Fibroblast of skin of scalp (primary cell): Measurements from ENCODE around the gene FOSL2. TPM values are rescaled to one million over a fixed set of nuclear protein-coding genes. Genes with fewer than 3 reads are reported as not detected.

Experiments used
- DNase-seq: peaks from one replicate; pipeline ENCODE4 v3.0.0-alpha.2; 2013
- polyA plus RNA-seq, 2 experiments: library from polyadenylated mRNA; unstranded; fragments of 120-200 nt; gene quantifications; one replicate each; pipeline ENCODE4 v1.2.1, GENCODE V29; 2013; ENCODE audit not compliant: insufficient read length in 2 of 2

Gene FOSL2
- polyA plus RNA-seq (2013, experiment 1 of 2; ENCODE audit: insufficient read length) = 128 TPM
- polyA plus RNA-seq (2013, experiment 2 of 2; ENCODE audit: insufficient read length) = 123 TPM

DNA sequence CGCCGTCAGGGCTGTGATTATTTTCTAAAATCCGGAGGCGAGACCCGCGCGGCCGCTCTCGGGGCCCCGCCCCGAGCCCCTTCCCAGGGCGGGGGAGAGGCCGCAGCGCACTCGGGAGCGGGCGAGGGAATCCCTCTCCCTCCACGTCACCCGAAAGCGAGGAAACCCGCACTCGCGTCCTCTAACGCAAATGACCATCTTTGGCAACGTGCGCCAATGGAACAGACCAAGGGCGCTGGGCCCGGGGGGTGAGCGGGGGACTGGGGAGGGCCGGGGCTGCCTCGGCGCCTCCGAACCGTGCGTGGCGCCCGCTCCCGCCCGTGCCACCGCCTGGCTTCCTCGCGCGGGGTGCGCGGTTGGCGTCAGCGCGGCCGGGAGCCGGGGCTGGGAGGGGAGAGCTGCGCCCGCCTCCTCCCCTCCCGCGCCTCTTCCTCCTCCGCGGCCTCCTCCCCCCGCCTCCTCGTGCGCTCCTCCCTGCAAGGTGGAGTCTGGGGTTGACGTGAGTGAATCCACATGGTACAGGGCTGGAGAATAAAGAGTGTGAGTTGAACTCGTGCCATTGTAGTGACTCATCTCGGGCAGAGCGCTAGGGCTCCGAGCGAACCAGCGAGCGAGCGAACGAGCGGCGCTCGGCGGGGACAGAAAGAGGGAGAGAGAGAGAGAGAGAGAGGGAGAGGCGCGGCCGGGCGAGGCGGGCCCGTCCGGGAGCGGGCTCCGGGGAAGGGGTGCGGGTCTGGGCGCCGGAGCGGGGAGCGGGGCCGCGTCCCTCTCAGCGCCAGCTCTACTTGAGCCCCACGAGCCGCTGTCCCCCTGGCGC, at the start of gene FOSL2:
FOSL2 (plus strand) TSS at position 562 of the 817 bp plus-strand sequence. CDS start 863 bp downstream, outside the sequence.
- peak; percentile 100 for DNase-seq

DNA sequence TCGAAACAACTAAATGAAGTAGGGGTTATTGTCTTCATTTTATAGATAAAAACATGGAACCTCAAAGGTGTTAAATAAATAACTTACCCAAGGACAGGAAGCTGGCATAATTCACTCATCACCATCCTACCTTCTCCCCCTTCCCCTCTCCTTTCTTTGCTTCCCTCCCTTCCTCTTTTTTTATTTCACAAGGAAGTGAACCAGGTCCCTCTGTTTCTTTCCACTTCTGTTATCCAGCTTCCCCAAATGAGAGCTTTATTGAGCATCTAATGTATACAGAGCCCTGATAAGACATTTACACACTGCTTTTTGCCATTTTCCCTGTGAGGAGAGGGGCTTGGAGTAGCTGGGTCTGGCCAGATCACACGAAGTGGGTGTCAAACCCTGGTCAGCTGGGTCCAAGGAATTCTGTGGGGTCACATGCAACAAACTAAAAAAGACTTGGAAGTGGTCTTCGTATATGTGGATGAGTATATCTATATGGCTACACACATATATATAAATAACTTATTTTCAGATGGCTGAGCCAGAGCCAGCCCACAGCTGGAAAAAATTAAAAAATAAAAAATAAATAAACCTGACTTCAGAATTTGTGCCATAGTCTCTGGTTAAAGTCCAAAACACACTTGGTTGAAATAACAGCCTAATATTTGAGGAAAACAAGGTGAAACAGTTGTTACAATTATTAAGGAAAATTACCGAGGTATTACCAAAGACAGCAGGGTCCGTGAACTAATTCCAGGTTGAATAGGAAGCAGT, 49.3 kb upstream of the FOSL2 start:
- DNase-seq = peak; percentile 44

DNA sequence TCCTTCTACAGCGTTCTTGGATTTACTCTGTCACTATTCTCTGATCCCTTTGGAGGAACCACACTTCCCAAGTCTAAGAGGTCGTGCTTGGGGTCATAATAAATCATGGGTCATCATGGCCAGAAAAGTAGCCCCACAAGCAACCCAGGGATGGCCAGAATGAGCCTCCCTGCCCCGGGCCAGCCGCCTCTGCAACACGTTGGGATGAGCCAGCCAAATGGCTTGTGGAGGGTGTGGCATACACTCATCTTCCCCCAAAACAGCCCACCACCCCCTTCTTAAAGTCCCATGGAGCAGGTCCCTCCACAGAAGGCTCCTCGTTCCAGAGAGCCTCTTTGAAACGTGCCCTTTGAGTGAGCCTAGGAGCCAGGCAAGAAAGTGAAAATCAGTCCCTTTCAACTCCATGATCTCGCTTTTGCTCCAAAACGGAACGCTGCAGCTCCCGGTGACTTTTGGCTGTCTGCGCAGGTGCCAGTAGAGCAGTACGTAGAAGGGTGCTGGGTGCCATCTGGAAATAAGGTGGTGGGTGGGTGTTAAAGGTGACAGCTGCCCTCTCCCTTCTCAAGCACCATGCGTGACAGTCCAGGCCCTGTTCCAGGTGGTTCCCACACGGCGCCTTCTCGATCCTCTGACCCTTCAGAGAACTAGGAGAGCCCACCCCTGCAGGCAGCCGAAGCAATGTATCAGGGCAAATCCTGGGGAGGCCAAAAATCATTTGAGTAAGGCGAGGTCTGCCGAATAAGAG, 48.5 kb upstream of the FOSL2 start:
- no peak for DNase-seq

DNA sequence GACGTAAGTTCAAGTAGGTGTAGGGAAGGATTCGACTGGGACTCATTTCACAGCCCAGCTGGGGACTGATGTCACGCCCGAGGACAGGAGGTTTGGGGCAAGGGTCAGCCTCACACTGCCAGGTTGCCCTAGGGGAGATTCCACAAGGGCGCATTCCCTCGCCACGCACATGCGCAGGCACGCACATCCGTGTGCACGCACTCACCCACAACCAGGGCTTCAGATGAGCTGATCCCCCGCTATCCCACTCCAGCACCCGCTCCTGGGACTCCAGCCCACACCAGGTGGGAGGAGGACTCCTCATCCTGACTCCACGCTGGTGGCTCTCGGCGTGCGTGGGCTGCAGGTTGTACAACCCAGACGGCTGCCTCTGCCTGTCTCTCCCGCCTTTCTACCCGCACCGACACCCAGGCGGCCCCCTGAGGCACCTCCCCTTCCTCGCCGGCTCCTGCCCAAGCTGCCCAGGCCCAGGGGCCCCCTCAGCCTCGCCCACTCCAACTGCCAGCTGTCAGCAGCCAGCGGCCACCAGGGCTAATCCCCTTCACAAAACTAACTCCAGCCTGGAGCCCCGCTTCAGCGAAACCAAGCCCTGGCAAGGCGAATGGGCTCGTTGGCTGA, 47.8 kb upstream of the FOSL2 start:
- no peak for DNase-seq

DNA sequence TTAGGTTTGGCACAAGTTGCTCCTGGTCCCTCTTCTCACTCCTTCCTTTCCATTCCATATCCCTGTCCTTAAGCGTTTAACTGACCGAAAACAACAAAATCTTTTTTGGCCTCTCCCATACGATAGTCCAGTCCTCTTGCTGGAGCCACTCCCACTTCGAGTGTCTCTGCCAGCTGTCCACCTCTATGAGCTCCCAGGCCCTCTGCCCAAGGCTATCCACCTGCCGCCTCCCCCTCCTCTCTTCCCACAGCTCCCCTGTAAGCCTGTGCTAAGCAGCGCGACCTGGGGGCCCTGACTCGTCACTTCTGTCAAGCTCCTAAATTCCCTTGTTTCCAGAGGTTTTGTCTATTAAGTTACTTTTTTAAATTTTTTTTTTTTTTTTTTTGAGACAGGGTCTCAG, 47.0 kb upstream of the FOSL2 start:
- no peak for DNase-seq

DNA sequence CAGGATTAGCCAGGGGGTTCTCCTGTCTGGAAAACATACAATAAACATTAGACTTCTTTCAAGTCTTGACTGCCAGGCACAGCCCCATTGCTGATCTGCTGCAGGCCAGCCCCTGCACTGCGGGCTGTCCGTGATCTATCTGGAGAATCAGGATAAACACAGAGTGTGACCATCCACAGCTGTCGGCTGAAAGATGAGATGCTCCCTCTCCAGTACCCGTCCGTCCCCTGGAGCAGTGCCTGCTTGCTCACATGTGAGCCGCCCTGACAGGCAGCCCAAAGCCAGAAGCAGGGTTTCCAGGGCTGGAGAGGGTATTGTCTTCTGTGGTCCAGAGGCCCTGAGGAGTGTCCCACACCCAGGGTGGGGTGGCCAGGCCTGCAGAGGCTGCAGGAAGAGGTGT, 46.1 kb upstream of the FOSL2 start:
- peak; percentile 50 for DNase-seq

DNA sequence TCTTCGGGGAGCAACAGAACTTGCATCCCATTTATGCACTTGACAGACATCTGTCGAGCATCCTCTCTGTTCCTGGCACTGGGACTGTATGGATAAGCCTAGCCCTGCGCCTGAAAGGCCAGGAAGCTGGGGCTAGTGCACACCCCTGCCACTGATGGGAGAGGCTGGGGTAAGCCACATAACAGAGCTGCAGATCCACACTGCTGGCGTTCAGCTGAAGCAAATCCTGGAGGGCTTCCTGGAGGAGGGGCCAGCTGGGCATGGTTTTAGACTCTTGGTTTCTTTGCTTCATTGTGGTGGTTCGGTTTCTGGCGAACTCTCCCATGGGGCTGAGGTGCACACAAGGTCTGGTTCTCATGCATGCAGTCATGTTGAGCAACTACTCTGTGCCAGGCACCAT, 45.5 kb upstream of the FOSL2 start:
- DNase-seq = no peak

DNA sequence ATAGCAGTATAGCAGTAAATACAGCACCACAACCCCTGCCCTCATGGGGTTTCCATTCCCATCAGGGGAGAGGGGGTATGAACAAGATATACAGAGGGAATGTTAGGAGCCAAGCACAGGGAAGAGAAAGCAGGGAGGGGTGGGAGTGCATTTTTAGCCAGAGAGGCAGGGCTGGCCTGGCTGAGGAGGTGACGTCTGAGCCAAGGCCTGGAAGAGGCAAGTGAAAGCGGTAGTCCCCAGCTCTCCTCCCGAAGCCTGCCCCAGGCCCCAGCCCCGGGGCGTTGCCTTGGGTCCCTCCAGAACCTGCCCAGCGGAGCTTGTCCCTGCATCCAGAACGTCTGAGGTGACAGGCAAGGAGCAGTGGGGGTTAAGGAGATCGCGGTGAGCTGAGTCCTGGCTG, 45.1 kb upstream of the FOSL2 start:
- no peak for DNase-seq

DNA sequence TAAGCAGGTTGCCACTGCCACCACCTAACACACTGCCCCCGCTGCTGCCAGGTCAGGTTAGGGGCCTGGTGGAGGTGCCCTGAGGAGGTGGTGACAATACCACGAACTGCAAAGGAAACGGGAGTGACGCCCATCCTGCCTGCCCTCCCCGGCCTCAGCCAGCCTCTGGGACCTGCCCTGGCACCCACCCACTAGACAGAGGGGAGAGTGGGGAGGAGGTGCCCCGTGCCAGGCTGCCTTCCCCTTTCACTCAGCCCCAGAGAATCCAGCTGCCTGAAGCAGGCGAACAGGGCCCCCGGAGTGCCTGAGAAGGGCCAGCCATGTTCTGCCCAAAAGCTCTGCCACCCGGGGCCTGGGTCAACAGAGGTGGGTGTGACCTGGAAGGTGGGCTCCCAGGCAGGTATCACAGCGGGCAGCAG, 44.5 kb upstream of the FOSL2 start:
- DNase-seq = no peak

DNA sequence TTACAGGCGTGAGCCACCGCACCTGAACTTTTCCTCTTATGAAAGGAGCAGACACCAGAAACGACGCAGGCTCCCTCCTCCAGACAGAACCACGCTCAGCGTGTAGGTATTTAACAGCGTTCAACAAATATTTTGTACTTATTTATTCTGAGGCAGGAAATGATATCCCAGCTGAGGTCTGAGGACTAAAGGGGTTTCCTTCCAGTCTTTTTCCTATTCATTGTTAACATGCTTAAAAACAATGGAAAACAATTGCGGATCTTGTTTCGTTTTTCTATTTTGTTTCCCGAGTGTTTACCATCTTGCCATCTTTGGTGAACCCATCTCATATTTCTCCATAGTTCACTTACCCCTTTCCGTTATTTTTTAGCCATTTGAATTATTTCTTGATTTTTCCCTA, 43.7 kb upstream of the FOSL2 start:
- DNase-seq = no peak

DNA sequence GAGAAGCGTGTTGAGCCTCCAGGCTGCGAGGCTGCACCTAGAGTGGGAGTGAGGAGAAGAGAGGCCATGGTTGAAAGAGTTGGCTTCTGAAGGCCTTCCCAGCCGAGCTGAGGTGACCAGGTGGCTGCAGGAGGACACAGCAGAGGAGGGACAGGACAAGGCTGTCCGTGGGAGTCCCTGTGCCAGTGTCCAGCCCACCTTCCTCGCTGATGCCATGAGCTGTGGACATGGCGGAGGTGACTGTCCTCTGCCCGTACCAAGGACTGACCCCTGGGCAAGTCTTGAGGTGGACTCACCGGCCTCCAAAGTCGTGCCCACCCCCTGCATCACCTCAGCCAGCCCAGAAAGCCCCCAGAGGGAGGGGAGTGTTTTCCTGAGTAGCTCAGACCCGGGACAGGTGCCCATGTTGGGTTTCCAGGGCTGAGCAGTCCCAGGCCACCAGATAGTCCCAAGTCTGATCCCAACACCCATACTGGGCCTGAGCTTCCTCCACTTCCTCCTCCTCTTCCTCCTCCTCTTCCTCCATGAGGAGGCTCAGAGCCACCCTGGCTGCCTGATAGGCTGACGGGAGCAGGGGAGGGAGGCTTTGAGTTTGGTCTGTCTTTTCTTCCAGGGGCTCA, 43.0 kb upstream of the FOSL2 start:
- DNase-seq = no peak

DNA sequence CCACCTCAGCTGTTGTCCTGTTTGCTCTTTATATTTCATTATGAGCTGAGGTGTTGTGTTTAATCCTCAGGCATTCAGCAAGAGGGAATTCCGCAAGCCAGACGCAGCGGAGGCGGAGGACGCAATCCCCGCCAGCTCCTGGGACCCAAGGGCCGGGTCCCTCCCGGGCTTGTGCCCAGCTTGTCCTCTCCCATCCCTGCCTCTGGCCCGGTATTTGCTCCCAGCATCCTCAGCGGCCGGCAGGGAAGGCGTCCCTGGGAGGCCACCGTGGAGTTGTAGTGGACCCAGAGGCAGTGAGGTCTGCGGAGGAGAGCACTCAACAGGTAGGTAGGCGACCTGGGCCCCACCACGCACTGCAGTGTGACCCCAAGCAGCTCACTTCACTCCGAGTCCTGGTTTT, 42.5 kb upstream of the FOSL2 start:
- DNase-seq = no peak

DNA sequence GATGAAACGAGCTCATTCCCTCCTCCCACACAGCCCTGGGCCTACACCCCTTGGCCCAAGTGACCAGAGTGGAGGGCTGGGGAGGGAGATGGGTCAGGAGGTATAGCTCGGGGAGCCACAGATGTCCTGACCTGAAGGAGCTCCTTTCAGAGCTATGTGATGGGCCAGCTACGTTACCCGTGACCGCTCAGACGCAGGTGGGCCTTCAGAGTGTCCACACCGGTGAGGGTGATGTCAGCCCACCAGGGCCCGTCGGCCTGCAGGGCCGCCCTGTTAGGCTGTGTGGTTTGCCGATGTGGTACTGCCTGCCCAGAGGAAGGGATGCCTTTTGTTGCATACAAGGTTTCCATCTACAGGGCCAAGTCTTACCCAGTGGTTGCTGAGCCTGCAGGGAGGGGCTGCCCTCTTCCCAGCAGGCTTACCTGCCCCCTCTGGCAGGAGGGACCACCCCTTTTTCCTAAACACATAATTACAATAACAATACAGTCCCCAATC, 41.8 kb upstream of the FOSL2 start:
- DNase-seq = no peak

DNA sequence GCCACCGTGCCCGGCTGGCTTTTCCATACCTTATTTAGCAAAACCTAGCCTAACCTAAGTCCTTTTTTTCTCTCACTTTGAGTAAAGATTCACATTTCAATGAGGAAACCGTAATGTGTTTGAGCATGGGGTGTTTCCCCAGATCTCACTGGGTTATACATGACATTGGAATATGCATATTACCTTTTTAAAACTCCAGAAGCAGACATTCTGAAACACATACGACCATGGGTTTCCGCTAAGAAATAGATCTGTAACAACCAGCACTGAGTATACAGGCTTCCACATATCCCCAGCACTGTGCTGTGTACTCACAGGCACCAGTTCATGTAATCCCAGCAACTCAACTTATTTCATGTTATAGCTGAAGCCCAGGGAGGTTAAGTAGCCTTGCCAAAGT, 41.0 kb upstream of the FOSL2 start:
- DNase-seq = no peak

DNA sequence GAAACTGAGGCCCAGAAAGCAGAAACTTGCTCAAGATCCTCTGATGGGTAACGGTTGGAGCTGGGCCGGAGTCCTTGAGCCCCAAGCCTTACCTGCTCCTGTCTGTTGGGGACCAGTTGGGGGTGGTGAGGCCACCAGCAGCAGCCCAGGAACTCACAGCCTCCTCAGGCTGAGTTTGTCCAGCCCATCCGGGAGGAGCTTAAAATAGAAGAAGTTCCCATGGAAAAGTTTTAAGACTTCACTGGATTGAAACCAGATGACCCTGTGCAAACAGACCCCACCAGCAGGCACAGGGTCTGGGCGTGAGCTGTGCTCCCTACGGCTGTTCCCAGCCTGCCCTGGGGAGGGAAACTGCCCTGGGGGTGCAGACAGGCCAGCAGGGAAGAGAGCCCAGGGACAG, 40.6 kb upstream of the FOSL2 start:
- peak; percentile 79 for DNase-seq

DNA sequence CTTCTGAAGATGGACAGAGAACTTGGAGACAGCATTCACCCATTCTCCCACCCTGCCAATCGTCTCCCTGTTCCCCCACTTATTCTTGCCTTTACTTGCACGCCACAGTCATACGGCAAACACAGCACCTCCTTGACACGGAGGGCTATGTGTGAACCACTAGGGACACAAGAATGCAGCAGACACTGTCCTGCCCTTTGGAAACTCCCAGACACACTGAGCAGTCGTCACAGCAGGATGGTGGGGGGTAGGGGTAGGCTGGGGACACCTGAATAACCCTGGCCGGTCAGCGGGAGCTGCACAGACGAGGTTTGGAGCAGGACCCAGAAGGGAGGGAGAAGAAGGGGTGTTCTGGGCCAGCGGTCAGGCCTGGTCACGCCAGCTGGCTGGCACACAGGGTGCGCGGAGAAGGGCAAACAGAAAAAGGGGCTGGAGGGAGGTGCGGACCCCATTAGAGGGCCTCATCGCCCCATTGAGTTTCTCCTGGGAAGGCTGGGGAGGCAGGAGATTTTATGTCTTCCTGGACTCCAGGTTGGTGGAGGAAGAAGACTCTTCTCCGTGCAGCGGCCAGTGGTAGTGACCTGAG, 40.0 kb upstream of the FOSL2 start:
- DNase-seq = peak; percentile 45

DNA sequence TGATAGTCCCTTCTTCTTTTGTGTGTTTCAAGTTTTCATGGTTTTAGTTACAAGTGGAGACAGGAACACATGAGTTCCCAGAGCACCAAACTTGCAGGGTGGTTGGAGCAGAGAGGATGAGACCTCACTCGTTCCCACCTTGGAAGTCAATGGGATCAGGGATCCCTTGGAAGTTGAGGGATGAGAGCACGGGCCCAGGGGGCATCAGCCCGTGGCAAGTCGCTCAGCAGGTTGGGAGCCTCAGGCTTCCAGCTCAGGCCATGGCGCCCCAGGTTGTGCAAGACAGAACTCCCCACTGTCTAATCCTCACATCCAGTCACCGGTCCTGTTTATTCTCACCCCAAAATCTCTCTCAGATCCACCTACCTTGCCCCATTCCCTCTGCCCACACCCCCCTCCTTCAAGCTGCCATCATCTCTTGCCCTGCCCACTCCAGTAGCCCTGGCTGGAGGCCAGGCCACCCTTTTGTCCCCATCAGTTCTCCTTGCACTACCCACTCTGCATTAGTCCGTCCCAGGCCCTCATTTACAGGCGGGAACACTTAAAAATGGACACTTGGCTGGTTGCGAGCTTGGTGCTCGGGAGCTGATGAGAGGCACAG, 37.6 kb upstream of the FOSL2 start:
- DNase-seq = no peak

DNA sequence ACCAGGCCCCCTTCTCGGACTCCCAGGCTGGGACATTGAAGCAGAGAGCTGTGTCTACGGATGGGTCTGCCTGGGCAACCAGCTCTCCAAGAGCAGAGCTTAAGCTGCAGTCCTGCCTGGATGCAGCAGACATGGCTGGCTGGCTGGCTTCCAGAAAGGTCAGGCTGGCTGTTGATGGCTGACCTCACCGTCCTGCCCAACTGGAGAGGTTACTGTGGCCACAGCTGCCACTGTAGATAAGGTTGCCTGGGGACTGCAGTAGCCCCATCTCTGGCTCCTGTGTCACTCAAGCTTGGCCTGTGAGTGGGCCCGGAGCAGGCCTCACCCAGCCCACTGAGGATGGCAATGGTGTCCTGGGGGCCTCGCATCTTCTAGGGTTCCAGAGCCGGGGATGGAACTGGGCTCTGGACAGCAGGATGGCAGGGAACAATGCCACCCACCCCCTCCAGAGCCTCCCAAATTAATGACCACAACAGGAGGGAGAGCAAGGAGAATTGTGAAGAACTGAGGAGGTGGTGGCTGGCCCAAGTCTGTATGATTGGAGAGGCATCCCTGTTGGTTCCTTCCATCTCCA, 37.0 kb upstream of the FOSL2 start:
- DNase-seq = no peak

DNA sequence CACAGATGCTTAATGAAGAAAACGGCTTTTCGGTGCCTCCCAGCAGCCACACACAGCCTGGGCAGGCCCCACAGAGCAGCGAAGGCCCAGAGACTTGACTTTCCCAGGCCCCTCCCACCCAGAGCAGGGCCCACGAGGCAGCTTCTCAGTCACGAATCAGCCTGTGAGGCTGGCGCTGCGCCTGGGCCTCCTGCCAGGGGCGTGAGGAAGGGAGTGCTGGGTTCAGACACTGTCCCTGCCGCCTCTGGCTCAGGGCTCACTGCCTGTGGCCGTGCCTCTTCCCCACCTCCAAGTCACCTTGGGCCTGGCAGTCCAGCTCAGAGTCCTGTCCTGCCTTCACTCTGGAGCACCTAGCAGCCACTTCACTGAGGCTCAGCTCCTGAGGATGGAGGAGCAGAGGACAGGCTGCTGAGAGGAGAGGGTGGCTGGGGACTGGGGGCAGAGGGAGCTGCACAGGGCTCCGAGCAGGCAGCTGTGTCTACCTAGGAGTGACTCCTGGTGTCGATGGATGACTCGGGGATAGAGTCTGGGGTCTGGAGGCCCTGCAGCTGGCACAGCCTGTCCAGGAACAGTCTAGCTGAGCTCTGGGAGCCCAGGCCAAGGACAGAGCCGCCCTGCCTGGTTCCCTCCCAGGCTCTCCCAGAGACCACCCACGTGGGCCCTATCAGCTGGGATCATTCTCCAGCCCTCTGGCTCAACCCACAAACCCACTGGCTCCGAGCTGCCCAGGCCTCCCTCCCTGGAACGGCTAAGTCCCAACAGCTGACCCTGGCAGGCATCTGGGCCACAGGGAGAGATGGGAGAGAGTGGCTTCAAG, 36.4 kb upstream of the FOSL2 start:
- peak; percentile 97 for DNase-seq

DNA sequence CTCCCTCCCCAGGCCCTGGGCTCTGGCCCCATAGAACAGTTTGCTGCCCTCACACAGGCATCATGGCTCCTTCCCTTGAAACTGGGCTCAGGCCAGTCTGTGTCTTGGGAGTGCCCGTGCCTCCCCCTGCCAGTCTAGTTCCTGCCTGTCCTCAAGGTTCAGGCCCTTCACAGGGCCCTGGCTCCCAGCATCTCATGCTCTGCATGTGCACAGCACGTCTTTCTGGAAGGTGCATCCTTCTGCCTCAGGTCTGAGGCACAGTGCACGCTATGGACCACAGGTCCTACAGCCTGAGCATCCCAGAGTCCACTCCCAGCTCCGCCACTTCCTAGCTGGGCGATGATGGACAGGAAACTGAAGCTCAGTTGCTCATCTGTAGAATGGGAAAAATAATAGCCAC, 35.6 kb upstream of the FOSL2 start:
- DNase-seq = no peak
